OCI-M1 (cell line): ENCODE measurements around the gene SAT2.
"Not testable (repeated sequence)": the region's sequence is repeated elsewhere in the genome, so short reads cannot be mapped to it uniquely, and the experiment has no call there.

Source experiments
- DNase-seq: peaks from one replicate; lab custom pipeline; 2025; lab: John Stamatoyannopoulos, UW

Gene SAT2

GRCh38 chr17:7633093-7633492 lies 5.5 kb upstream of the SAT2 start:
- no peak for DNase-seq

GRCh38 chr17:7632492-7632894 lies 4.9 kb upstream of the SAT2 start:
- DNase-seq, result peak; percentile 85

- no peak for DNase-seq
Observed at GRCh38 chr17:7631398-7632380, 4.1 kb upstream of the SAT2 start.

GRCh38 chr17:7629939-7630571 lies 2.4 kb upstream of the SAT2 start, which contains the start of gene SHBG:
Gene SHBG (plus strand): TSS chr17:7630135. CDS start chr17:7630173, 38 bp downstream.
- DNase-seq, result no peak

- DNase-seq, result peak; percentile 51
Observed at GRCh38 chr17:7626956-7627249, 718 bp downstream of the SAT2 start.

- DNase-seq, result no peak
Observed at GRCh38 chr17:7626307-7626706, 1.3 kb downstream of the SAT2 start.

- not testable (repeated sequence) for DNase-seq
Observed at GRCh38 chr17:7625749-7626148, 1.9 kb downstream of the SAT2 start.

- no peak for DNase-seq
Observed at GRCh38 chr17:7623661-7624060, 4.0 kb downstream of the SAT2 start.

GRCh38 chr17:7620835-7621234 lies 6.8 kb downstream of the SAT2 start:
- no peak for DNase-seq

GRCh38 chr17:7618608-7619007 lies 9.0 kb downstream of the SAT2 start:
- no peak for DNase-seq

- no peak for DNase-seq
Observed at GRCh38 chr17:7615265-7615747, 12.3 kb downstream of the SAT2 start.

GRCh38 chr17:7614425-7615264 lies 13.0 kb downstream of the SAT2 start, which contains the start of gene FXR2:
Gene FXR2 (minus strand): TSS chr17:7614897. CDS start chr17:7614532, 365 bp downstream.
- DNase-seq, result peak; percentile 100

- peak; percentile 32 for DNase-seq
Observed at GRCh38 chr17:7613769-7614424, 13.7 kb downstream of the SAT2 start.

- no peak for DNase-seq
Observed at GRCh38 chr17:7612294-7612640, 15.4 kb downstream of the SAT2 start.

GRCh38 chr17:7611635-7612293 lies 15.9 kb downstream of the SAT2 start:
- DNase-seq, result peak; percentile 25

GRCh38 chr17:7610641-7611040 lies 17.0 kb downstream of the SAT2 start:
- no peak for DNase-seq

- no peak for DNase-seq
Observed at GRCh38 chr17:7606280-7606679, 21.3 kb downstream of the SAT2 start.

GRCh38 chr17:7597561-7597960 lies 30.1 kb downstream of the SAT2 start:
- not testable (repeated sequence) for DNase-seq

- no peak for DNase-seq
Observed at GRCh38 chr17:7593296-7593695, 34.3 kb downstream of the SAT2 start.

- no peak for DNase-seq
Observed at GRCh38 chr17:7592422-7593021, 35.1 kb downstream of the SAT2 start.

- no peak for DNase-seq
Observed at GRCh38 chr17:7591596-7591995, 36.0 kb downstream of the SAT2 start.
